Endothelial cell of umbilical vein (primary cell): ENCODE data around the gene NEDD4. TPM values are rescaled to one million over a fixed set of nuclear protein-coding genes. Genes with fewer than 3 reads are reported as not detected.

Source experiments
- BruUV-seq: library from RNA; stranded (reverse); fragments of 400-500 nt; replicated peaks from 2 replicates; lab custom pipeline; 2021; lab: Mats Ljungman, UMichigan
- CTCF ChIA-PET: fragments of 300-600, 350-600 bp; sonication (Branson Sonifier 250); formaldehyde crosslinking; loops from one replicate; lab custom pipeline; 2021; ENCODE audit warnings: antibody characterized with exemption, inconsistent platforms; lab: Charles Lee
- POLR2A ChIA-PET: fragments of 300-600, 350-600 bp; sonication (Branson Sonifier 250); formaldehyde crosslinking; loops from one replicate; lab custom pipeline; 2021; ENCODE audit warnings: antibody characterized with exemption, inconsistent platforms; lab: Charles Lee
- DNase-seq: peaks from one replicate; pipeline ENCODE4 v3.0.0-alpha.2; 2011; ENCODE audit warnings: low read depth, low spot score
- FAIRE-seq: peaks from 2 replicates; lab custom pipeline; 2011; peaks lifted over from hg19 to GRCh38; lab: Jason Lieb, UNC
- H2AFZ ChIP-seq: 2 replicates; pipeline ENCODE4 v1.6.0; 2012; ENCODE audit warnings: low read depth, low read length, control low read depth, inconsistent platforms
- H3K27ac ChIP-seq: 2 replicates; pipeline ENCODE4 v1.5.1; 2011; ENCODE audit warnings: low read depth, mild to moderate bottlenecking, control low read depth, low read length, moderate library complexity; ENCODE audit not compliant: insufficient read depth
- H3K27me3 ChIP-seq, 2 experiments: 2 replicates each; pipeline versions ENCODE4 v1.6.0 to v1.6.1; 2011; ENCODE audit warnings: low read length in 2 of 2, mixed read lengths in 1 of 2; ENCODE audit not compliant: control insufficient read depth in 2 of 2, insufficient read depth in 2 of 2
- H3K36me3 ChIP-seq, 2 experiments: 2 replicates in 1 of 2; 3 replicates in 1 of 2; pipeline ENCODE4 v1.5.1; 2011; ENCODE audit warnings: low read length in 2 of 2, mild to moderate bottlenecking in 1 of 2, moderate library complexity in 1 of 2; ENCODE audit not compliant: control insufficient read depth in 2 of 2, insufficient read depth in 2 of 2; ENCODE audit errors: extremely low read depth in 1 of 2
- H3K4me1 ChIP-seq: 3 replicates; pipeline ENCODE4 v1.5.1; 2011; ENCODE audit warnings: mild to moderate bottlenecking, low read length; ENCODE audit not compliant: control insufficient read depth, insufficient read depth; ENCODE audit errors: extremely low read depth
- H3K4me2 ChIP-seq: 2 replicates; pipeline ENCODE4 v1.6.1; 2011; ENCODE audit warnings: low read length, control low read depth, mixed read lengths; ENCODE audit not compliant: insufficient read depth
- H3K4me3 ChIP-seq, 3 experiments: fragments of 200-600 bp in 1 of 3; sonication (generic), shearing (Covaris generic) in 1 of 3; replicated peaks in 1 of 3; 2 replicates each; pipeline ENCODE4 v1.5.1; 2011 to 2016; ENCODE audit warnings: control low read depth in 3 of 3, low read length in 3 of 3, mild to moderate bottlenecking in 2 of 3, inconsistent platforms in 1 of 3, low read depth in 1 of 3, moderate library complexity in 1 of 3; ENCODE audit not compliant: insufficient read depth in 1 of 3
- H3K79me2 ChIP-seq: 2 replicates; pipeline ENCODE4 v1.6.0; 2012; ENCODE audit warnings: low read length, inconsistent platforms; ENCODE audit not compliant: control insufficient read depth, insufficient read depth
- H3K9ac ChIP-seq: replicated peaks from 2 replicates; pipeline ENCODE3; 2011; ENCODE audit warnings: low read length, control low read depth; ENCODE audit not compliant: insufficient read depth; ENCODE audit errors: extremely low read depth
- H3K9me1 ChIP-seq: replicated peaks from 3 replicates; pipeline ENCODE4 v1.6.0; 2011; ENCODE audit warnings: mild to moderate bottlenecking, low read length; ENCODE audit not compliant: control insufficient read depth, insufficient read depth; ENCODE audit errors: extremely low read depth
- H3K9me3 ChIP-seq: replicated peaks from 2 replicates; pipeline ENCODE4 v1.5.1; 2012; ENCODE audit warnings: low read length, inconsistent platforms; ENCODE audit not compliant: control insufficient read depth, insufficient read depth
- H4K20me1 ChIP-seq: replicated peaks from 2 replicates; pipeline ENCODE3; 2011; ENCODE audit warnings: mild to moderate bottlenecking, low read length; ENCODE audit not compliant: control insufficient read depth, insufficient read depth; ENCODE audit errors: extremely low read depth
- EZH2 ChIP-seq: IDR thresholded peaks from 2 replicates; pipeline ENCODE4 v1.6.1; 2012; ENCODE audit warnings: borderline replicate concordance, low read depth, mild to moderate bottlenecking, moderate library complexity, low read length, inconsistent platforms; ENCODE audit not compliant: severe bottlenecking
- FOS ChIP-seq: IDR thresholded peaks from 2 replicates; pipeline ENCODE4 v1.6.1; 2011; ENCODE audit warnings: mild to moderate bottlenecking, low read length, moderate library complexity, borderline replicate concordance; ENCODE audit not compliant: insufficient read depth
- GATA2 ChIP-seq: IDR thresholded peaks from 2 replicates; pipeline ENCODE4 v1.7.0; 2011; ENCODE audit warnings: low read depth, mild to moderate bottlenecking, moderate library complexity, mixed read lengths, low read length; ENCODE audit not compliant: insufficient read length, insufficient read depth
- JUN ChIP-seq: IDR thresholded peaks from 2 replicates; pipeline ENCODE4 v1.6.1; 2011; ENCODE audit warnings: borderline replicate concordance, low read depth; ENCODE audit not compliant: insufficient read length, insufficient read depth
- MYC ChIP-seq: IDR thresholded peaks from one replicate; pipeline ENCODE4 v1.6.1; 2011; ENCODE audit warnings: mild to moderate bottlenecking, low read depth, low read length
- POLR2A ChIP-seq: IDR thresholded peaks from 2 replicates; pipeline ENCODE4 v1.6.1; 2012; ENCODE audit warnings: low read depth, mild to moderate bottlenecking, control low read depth, low read length
- POLR2AphosphoS5 ChIP-seq: IDR thresholded peaks from 2 replicates; pipeline ENCODE4 v1.6.1; 2012; ENCODE audit warnings: low read depth, mild to moderate bottlenecking, control low read depth, low read length, moderate library complexity; ENCODE audit not compliant: insufficient read depth
- dilution Hi-C: fragments of 300-500 bp; cut with MboI; formaldehyde crosslinking; loops from one replicate; pipeline ENCODE4 v1.15.0; 2019; ENCODE audit warnings: low sequenced_read_pairs; ENCODE audit not compliant: extremely low pct_ligation_motif_present
- intact Hi-C: fragments of 100-400 bp; cut with micrococcal nuclease; formaldehyde crosslinking; loops from one replicate; pipeline ENCODE4 v1.10.0; 2022
- polyA plus RNA-seq, 4 experiments: library from polyadenylated mRNA; depleted of rRNA in 3 of 4; stranded (reverse) in 3 of 4; unstranded in 1 of 4; fragments of >200 nt; gene quantifications; 2 replicates each; pipeline versions ENCODE4 v1.2.1 to v1.2.3, GENCODE V29; 2011 to 2012; ENCODE audit warnings: missing spikeins in 1 of 4
- total RNA-seq: library from RNA; stranded (reverse); gene quantifications from 2 replicates; pipeline ENCODE4 v1.2.3, GENCODE V29; 2021
- TF ChIP-seq, protein P1 (sequence below), 2 donors: IDR thresholded peaks; 1 replicate in 1 of 2; 2 replicates in 1 of 2; pipeline ENCODE4 v1.5.1; 2011; ENCODE audit warnings: low read length in 2 of 2, mild to moderate bottlenecking in 2 of 2, moderate library complexity in 2 of 2, control low read depth in 1 of 2, inconsistent platforms in 1 of 2, low read depth in 1 of 2; ENCODE audit not compliant: insufficient read depth in 1 of 2; ENCODE audit errors: extremely low read depth in 1 of 2
- TF ChIP-seq, protein P2 (sequence below): IDR thresholded peaks from 2 replicates; pipeline ENCODE4 v1.6.1; 2011; ENCODE audit not compliant: insufficient read depth, insufficient read length

Gene NEDD4
- total and polyA plus RNA-seq, 2 donors (not counting 3 experiments of a cell fraction or from before 2014, with no cell fraction given), result 9.2 to 39.0 TPM

DNA sequence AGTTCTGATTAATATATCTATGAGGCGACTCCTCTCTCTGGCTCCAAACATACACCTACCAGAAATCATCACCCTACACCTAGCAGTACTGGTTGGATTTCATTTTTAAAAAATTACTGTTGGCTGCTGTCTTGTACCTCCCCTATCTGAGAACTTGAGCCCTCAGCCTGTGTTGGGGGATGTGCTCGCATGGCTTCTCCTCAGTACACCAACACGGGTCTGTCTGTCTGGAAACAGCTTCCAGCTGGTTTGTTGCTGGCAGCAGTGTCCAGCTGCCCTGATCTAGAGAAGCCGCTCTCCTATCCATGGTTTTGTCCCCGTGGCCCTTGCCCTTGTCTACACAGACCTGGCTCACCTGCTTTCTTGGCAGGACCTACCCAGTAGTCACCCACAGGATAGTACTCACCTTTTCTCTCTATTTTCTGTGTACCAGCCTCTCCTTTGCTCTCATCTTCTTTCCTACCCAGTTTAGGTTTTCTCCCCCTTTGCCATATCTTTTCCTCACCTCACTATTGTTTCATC, 43.2 kb upstream of the NEDD4 start:
- BruUV-seq, result no TSS peak
- Histone ChIP-seq H3K9me3 (no peaks in the 10 kb centered on the region), H3K36me3 (no peaks in the 10 kb centered on the region), H3K4me2 (no peak overlapping the region), H2AFZ (no peak overlapping the region), H3K9ac (no peak overlapping the region), H3K4me1 (peaks cover 17% of the 10 kb centered on the region), H4K20me1 (no peaks in the 10 kb centered on the region), H3K27me3 (no peaks in the 10 kb centered on the region), H3K27ac (no peak overlapping the region), H3K9me1 (no peaks in the 10 kb centered on the region), H3K4me3 (no peak overlapping the region), H3K79me2 (no peaks in the 10 kb centered on the region)
- ChIA-PET CTCF (no interaction called here), POLR2A (no interaction called here)
- DNase-seq (no peak), FAIRE-seq (no peak)
- TF ChIP-seq POLR2A (no peak), EZH2 (no peak), POLR2AphosphoS5 (no peak), JUN (no peak), FOS (no peak), MYC (no peak), GATA2 (no peak)
- TF ChIP-seq, protein P1, sequence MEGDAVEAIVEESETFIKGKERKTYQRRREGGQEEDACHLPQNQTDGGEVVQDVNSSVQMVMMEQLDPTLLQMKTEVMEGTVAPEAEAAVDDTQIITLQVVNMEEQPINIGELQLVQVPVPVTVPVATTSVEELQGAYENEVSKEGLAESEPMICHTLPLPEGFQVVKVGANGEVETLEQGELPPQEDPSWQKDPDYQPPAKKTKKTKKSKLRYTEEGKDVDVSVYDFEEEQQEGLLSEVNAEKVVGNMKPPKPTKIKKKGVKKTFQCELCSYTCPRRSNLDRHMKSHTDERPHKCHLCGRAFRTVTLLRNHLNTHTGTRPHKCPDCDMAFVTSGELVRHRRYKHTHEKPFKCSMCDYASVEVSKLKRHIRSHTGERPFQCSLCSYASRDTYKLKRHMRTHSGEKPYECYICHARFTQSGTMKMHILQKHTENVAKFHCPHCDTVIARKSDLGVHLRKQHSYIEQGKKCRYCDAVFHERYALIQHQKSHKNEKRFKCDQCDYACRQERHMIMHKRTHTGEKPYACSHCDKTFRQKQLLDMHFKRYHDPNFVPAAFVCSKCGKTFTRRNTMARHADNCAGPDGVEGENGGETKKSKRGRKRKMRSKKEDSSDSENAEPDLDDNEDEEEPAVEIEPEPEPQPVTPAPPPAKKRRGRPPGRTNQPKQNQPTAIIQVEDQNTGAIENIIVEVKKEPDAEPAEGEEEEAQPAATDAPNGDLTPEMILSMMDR (IDR thresholded peaks at IDR 0.05; ENCODE audit: extremely low read depth in 1 of 2, insufficient read depth in 1 of 2, low read depth in 1 of 2, low read length in 2 of 2), result no peak
- TF ChIP-seq, protein P2, sequence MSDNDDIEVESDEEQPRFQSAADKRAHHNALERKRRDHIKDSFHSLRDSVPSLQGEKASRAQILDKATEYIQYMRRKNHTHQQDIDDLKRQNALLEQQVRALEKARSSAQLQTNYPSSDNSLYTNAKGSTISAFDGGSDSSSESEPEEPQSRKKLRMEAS, result no peak
- dilution Hi-C loops, result no loop called here
- intact Hi-C loops, result no loop called here
